Panc1 (cell line): Measurements from ENCODE around the gene MNX1.

Experiments
- CTCF ChIP-seq: fragments of 450-650 bp; IDR thresholded peaks from 2 replicates; pipeline ENCODE4 v1.5.1; 2017; ENCODE audit warnings: mild to moderate bottlenecking
- POLR2AphosphoS5 ChIP-seq: IDR thresholded peaks from 2 replicates; pipeline ENCODE4 v1.6.1; 2012; ENCODE audit warnings: mild to moderate bottlenecking, low read depth, low read length, moderate library complexity
- SIN3A ChIP-seq: IDR thresholded peaks from 2 replicates; pipeline ENCODE4 v1.6.1; 2012; ENCODE audit warnings: low read depth, mild to moderate bottlenecking, low read length, moderate library complexity, borderline replicate concordance; ENCODE audit not compliant: insufficient read depth
- TCF7L2 ChIP-seq: IDR thresholded peaks from 2 replicates; pipeline ENCODE4 v1.6.1; 2011; ENCODE audit warnings: mild to moderate bottlenecking, low read depth, low read length, inconsistent platforms
- TF ChIP-seq, protein P1 (sequence below), 2 experiments: IDR thresholded peaks; 2 replicates each; pipeline ENCODE4 v1.6.1; 2011 to 2012; ENCODE audit warnings: low read depth in 2 of 2, control low read depth in 1 of 2, low read length in 1 of 2, mild to moderate bottlenecking in 1 of 2, moderate library complexity in 1 of 2; ENCODE audit not compliant: insufficient read depth in 1 of 2

DNA sequence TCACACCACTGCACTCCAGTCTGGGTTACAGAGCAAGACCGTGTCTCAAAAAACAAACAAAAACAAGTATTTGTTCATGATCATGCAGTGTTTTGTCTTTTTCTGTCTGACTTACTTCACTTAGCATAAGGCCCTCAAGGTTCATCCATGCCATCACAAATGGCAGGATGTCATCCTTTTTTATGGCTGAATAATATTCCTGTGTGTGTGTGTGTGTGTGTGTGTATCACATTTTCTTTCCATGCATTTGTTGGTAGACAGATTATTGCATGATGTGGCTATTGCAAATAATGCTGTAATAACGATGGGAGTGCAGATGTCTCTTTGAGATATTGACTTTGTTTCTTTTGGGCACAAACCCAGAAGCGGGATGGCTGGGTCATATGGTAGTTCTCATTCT lies 14.3 kb upstream of the MNX1 start:
- TF ChIP-seq CTCF (no peak), SIN3A (no peak), POLR2AphosphoS5 (no peak), TCF7L2 (no peak)
- TF ChIP-seq, protein P1, sequence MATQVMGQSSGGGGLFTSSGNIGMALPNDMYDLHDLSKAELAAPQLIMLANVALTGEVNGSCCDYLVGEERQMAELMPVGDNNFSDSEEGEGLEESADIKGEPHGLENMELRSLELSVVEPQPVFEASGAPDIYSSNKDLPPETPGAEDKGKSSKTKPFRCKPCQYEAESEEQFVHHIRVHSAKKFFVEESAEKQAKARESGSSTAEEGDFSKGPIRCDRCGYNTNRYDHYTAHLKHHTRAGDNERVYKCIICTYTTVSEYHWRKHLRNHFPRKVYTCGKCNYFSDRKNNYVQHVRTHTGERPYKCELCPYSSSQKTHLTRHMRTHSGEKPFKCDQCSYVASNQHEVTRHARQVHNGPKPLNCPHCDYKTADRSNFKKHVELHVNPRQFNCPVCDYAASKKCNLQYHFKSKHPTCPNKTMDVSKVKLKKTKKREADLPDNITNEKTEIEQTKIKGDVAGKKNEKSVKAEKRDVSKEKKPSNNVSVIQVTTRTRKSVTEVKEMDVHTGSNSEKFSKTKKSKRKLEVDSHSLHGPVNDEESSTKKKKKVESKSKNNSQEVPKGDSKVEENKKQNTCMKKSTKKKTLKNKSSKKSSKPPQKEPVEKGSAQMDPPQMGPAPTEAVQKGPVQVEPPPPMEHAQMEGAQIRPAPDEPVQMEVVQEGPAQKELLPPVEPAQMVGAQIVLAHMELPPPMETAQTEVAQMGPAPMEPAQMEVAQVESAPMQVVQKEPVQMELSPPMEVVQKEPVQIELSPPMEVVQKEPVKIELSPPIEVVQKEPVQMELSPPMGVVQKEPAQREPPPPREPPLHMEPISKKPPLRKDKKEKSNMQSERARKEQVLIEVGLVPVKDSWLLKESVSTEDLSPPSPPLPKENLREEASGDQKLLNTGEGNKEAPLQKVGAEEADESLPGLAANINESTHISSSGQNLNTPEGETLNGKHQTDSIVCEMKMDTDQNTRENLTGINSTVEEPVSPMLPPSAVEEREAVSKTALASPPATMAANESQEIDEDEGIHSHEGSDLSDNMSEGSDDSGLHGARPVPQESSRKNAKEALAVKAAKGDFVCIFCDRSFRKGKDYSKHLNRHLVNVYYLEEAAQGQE (IDR thresholded peaks at IDR 0.05; ENCODE audit: insufficient read depth in 1 of 2, low read depth in 2 of 2, low read length in 1 of 2): no peak
